D721Med (cell line): Measurements from ENCODE around the gene BACH2.

Experiments used
- DNase-seq: peaks from one replicate; pipeline ENCODE4 v3.0.0; 2011; ENCODE audit warnings: low spot score; ENCODE audit not compliant: insufficient read length
- FAIRE-seq: peaks from 2 replicates; lab custom pipeline; 2011; peaks lifted over from hg19 to GRCh38; lab: Jason Lieb, UNC
- CTCF ChIP-seq: IDR thresholded peaks from 2 replicates; pipeline ENCODE4 v1.5.1; 2012; ENCODE audit warnings: mild to moderate bottlenecking, control low read depth; ENCODE audit not compliant: insufficient read depth; ENCODE audit errors: missing control alignments

Gene BACH2

GRCh38 chr6:89930789-89931188, 365.9 kb downstream of the BACH2 start:
- DNase-seq: no peak
- no peak for FAIRE-seq
- TF ChIP-seq CTCF: no peak

- no peak for FAIRE-seq
- DNase-seq: no peak
- TF ChIP-seq CTCF: no peak
Measured at GRCh38 chr6:89928604-89929003, 368.0 kb downstream of the BACH2 start.

- no peak for TF ChIP-seq CTCF
- FAIRE-seq (no peak), DNase-seq (no peak)
Measured at GRCh38 chr6:89927791-89928550, 368.7 kb downstream of the BACH2 start.

- TF ChIP-seq CTCF: no peak
- DNase-seq (no peak), FAIRE-seq (no peak)
Measured at GRCh38 chr6:89927264-89927663, 369.4 kb downstream of the BACH2 start.

- TF ChIP-seq CTCF: no peak
- no peak for DNase-seq
- FAIRE-seq: no peak
Measured at GRCh38 chr6:89925826-89926225, 370.8 kb downstream of the BACH2 start.

- FAIRE-seq (no peak), DNase-seq (no peak)
- TF ChIP-seq CTCF: no peak
Measured at GRCh38 chr6:89924231-89924630, 372.4 kb downstream of the BACH2 start.

GRCh38 chr6:89921691-89922090, 375.0 kb downstream of the BACH2 start:
- no peak for TF ChIP-seq CTCF
- FAIRE-seq: no peak
- DNase-seq: no peak
